ENCODE measurements around the gene ATP5MK. TPM values are rescaled to one million over a fixed set of nuclear protein-coding genes. Genes with fewer than 3 reads are reported as not detected.
"Not testable (repeated sequence)": the region's sequence is repeated elsewhere in the genome, so short reads cannot be mapped to it uniquely, and the experiment has no call there.

Gene ATP5MK
- total and polyA plus RNA-seq, 10 donors, result 111 to 528 (median 155) TPM

GRCh38 chr10:103367782-103368518, 28.3 kb downstream of the ATP5MK start, which contains the start of gene TAF5:
Gene TAF5 (plus strand): TSS chr10:103367976. CDS start chr10:103367990, 14 bp downstream.
- TF ChIP-seq POLR2A (IDR thresholded peaks at IDR 0.05) (peak in 2 of 3 donors; percentile 74 to 92), POLR2AphosphoS5 (IDR thresholded peaks at IDR 0.05) (peak; percentile 97 to 99 (median 99))
- TF ChIP-seq, protein P1, sequence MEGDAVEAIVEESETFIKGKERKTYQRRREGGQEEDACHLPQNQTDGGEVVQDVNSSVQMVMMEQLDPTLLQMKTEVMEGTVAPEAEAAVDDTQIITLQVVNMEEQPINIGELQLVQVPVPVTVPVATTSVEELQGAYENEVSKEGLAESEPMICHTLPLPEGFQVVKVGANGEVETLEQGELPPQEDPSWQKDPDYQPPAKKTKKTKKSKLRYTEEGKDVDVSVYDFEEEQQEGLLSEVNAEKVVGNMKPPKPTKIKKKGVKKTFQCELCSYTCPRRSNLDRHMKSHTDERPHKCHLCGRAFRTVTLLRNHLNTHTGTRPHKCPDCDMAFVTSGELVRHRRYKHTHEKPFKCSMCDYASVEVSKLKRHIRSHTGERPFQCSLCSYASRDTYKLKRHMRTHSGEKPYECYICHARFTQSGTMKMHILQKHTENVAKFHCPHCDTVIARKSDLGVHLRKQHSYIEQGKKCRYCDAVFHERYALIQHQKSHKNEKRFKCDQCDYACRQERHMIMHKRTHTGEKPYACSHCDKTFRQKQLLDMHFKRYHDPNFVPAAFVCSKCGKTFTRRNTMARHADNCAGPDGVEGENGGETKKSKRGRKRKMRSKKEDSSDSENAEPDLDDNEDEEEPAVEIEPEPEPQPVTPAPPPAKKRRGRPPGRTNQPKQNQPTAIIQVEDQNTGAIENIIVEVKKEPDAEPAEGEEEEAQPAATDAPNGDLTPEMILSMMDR (IDR thresholded peaks at IDR 0.05 in 8 of 11, conservative IDR thresholded peaks at IDR 0.05 in 3 of 11), result peak in 3 of 11 experiments; percentile 27 to 47 (median 42)
- peak; percentile 97 for DNase-seq
- no peaks in the 10 kb centered on the region for H3K27me3 ChIP-seq (replicated peaks in 1 of 7)
- peak within 1 kb of the TSS; percentile 87 to 100 (median 100) for H3K4me3 ChIP-seq
- H3K4me1 ChIP-seq, result peaks cover 9 to 39% (median 17%) of the 10 kb centered on the region in 6 donors
- H3K27ac ChIP-seq, result peak within 1 kb of the TSS; percentile 86 to 95 (median 94)
- peaks cover 0 to 3% (median 0%) of the 10 kb centered on the region in 6 donors for H3K36me3 ChIP-seq
- intact Hi-C loops (cut with DNase I; ENCODE audit: low total_unique reads), result no loop called here
- WGBS, 5 donors, result 0 to 1% (median 0%) methylated on average over 36 to 81 of the region's 81 CpGs
- H3K9me3 ChIP-seq, result no peaks in the 10 kb centered on the region

GRCh38 chr10:103367379-103367781, 28.9 kb downstream of the ATP5MK start:
- intact Hi-C loops (cut with DNase I; ENCODE audit: low total_unique reads), result no loop called here
- Histone ChIP-seq H3K4me1 (peaks cover 9 to 39% (median 17%) of the 10 kb centered on the region in 6 donors), H3K27ac (peak overlapping the region; percentile 86 to 95 (median 94)), H3K4me3 (peak overlapping the region; percentile 87 to 100 (median 100)), H3K27me3 (replicated peaks in 1 of 7) (no peaks in the 10 kb centered on the region), H3K9me3 (no peaks in the 10 kb centered on the region), H3K36me3 (no peaks in the 10 kb centered on the region)
- TF ChIP-seq, protein P1 (IDR thresholded peaks at IDR 0.05 in 8 of 11, conservative IDR thresholded peaks at IDR 0.05 in 3 of 11), result no peak
- no peak for TF ChIP-seq POLR2A (IDR thresholded peaks at IDR 0.05)
- TF ChIP-seq POLR2AphosphoS5 (IDR thresholded peaks at IDR 0.05), result no peak
- 45 to 64% (median 60%) methylated on average over 10 of the region's 10 CpGs for WGBS, 5 donors
- DNase-seq, result no peak

GRCh38 chr10:103360791-103361190, 35.5 kb downstream of the ATP5MK start:
- WGBS, 5 donors, result 92 to 98% (median 95%) methylated on average over 9 of the region's 9 CpGs
- intact Hi-C loops (cut with DNase I; ENCODE audit: low total_unique reads), result not testable (repeated sequence)
- peak; percentile 28 for DNase-seq

GRCh38 chr10:103359493-103359892, 36.8 kb downstream of the ATP5MK start:
- H3K4me3 ChIP-seq; DNase-seq; H3K27ac ChIP-seq; H3K27me3 ChIP-seq (replicated peaks in 1 of 7); H3K4me1 ChIP-seq; H3K36me3 ChIP-seq; H3K9me3 ChIP-seq; intact Hi-C loops (cut with DNase I; ENCODE audit: low total_unique reads): not testable (repeated sequence)
- 94 to 95% (median 94%) methylated on average over 4 of the region's 4 CpGs for WGBS, 5 donors

More at GRCh38 chr10:103360791-103361190, 35.5 kb downstream of the ATP5MK start:
- H3K27me3 ChIP-seq (replicated peaks in 1 of 7); H3K4me1 ChIP-seq; H3K9me3 ChIP-seq; H3K4me3 ChIP-seq; H3K27ac ChIP-seq; H3K36me3 ChIP-seq: not testable (repeated sequence)

DNA sequence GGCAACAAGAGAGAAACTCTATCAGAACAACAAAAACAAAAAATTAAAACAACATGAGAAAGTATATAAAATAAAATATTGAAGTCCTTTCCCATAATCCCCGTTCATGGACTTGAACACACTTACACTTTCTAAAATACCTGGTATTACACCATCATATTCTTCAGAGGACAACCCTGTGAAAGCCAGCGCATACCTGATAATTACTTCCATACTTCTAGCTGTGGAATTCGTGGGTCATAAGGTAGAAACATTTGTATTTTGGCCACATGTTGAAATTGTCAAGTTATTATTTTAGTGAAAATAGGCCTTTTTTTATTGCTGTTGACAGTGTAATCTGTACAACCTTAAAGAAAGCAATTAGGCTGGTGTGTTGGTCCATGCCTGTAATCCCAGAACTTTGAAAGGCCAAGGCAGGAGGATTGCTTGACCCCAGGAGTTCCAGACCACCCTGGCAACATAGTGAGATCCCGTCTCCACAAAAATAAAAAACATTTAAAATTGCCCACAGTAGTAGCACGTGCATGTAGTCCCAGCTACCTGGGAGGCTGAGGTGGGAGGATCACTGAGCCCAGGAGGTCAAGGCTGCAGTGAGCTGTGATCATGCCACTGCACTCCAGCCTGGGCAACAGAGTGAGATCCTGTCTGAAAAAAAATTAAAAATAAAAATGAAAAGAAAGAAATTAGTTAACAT, 40.2 kb downstream of the ATP5MK start:
- no peak overlapping the region for H3K27ac ChIP-seq
- H3K4me1 ChIP-seq, result peaks cover 5 to 8% (median 7%) of the 10 kb centered on the region in 6 donors
- H3K4me3 ChIP-seq, result no peak overlapping the region
- 75 to 89% (median 84%) methylated on average over 5 of the region's 5 CpGs for WGBS, 5 donors
- H3K36me3 ChIP-seq, result no peaks in the 10 kb centered on the region
- no peaks in the 10 kb centered on the region for H3K27me3 ChIP-seq (replicated peaks in 1 of 7)
- DNase-seq, result peak; percentile 12
- intact Hi-C loops (cut with DNase I; ENCODE audit: low total_unique reads), result no loop called here
- no peaks in the 10 kb centered on the region for H3K9me3 ChIP-seq
- TF ChIP-seq POLR2A (IDR thresholded peaks at IDR 0.05) (no peak), POLR2AphosphoS5 (IDR thresholded peaks at IDR 0.05) (no peak)
- TF ChIP-seq, protein P1 (IDR thresholded peaks at IDR 0.05 in 8 of 11, conservative IDR thresholded peaks at IDR 0.05 in 3 of 11), result no peak

- H3K27me3 ChIP-seq (replicated peaks in 1 of 7); H3K9me3 ChIP-seq; intact Hi-C loops (cut with DNase I; ENCODE audit: low total_unique reads); DNase-seq; H3K27ac ChIP-seq; H3K4me3 ChIP-seq; H3K36me3 ChIP-seq: not testable (repeated sequence)
- WGBS, 5 donors, result 87 to 94% (median 91%) methylated on average over 4 of the region's 4 CpGs
- peaks cover 5 to 20% (median 16%) of the 10 kb centered on the region in 6 donors for H3K4me1 ChIP-seq
Measured at GRCh38 chr10:103354567-103354966, 41.7 kb downstream of the ATP5MK start.
